Measurements from ENCODE around the gene FFAR1.

GRCh38 chr19:35357867-35358573, 10.3 kb downstream of the FFAR1 start, which contains the start of gene FFAR3:
- no peak for TF ChIP-seq FOXA1 (IDR thresholded peaks at IDR 0.05)
- no peak for TF ChIP-seq FOXM1 (IDR thresholded peaks at IDR 0.05; ENCODE audit: borderline replicate concordance)
- TF ChIP-seq SP1 (IDR thresholded peaks at IDR 0.05), result no peak
- TF ChIP-seq PKNOX1 (IDR thresholded peaks at IDR 0.05), result no peak
- TF ChIP-seq BHLHE40 (IDR thresholded peaks at IDR 0.05; ENCODE audit: borderline replicate concordance), result no peak
